Bronchial epithelial cell (primary cell): ENCODE results near the gene APOL6. TPM values are rescaled to one million over a fixed set of nuclear protein-coding genes. Genes with fewer than 3 reads are reported as not detected.

Experiments
- DNase-seq: peaks from one replicate; pipeline ENCODE4 v3.0.0-alpha.2; 2010; ENCODE audit warnings: low read depth
- FAIRE-seq: peaks from 2 replicates; lab custom pipeline; 2011; peaks lifted over from hg19 to GRCh38; lab: Jason Lieb, UNC
- H3K27me3 ChIP-seq: 2 replicates; pipeline ENCODE4 v1.5.1; 2011; ENCODE audit warnings: low read length; ENCODE audit not compliant: control insufficient read depth, insufficient read depth
- H3K36me3 ChIP-seq: 2 replicates; pipeline ENCODE4 v1.5.1; 2011; ENCODE audit warnings: low read length; ENCODE audit not compliant: control insufficient read depth, insufficient read depth
- H3K4me3 ChIP-seq: 2 replicates; pipeline ENCODE4 v1.5.1; 2011; ENCODE audit warnings: mild to moderate bottlenecking, low read depth, low read length, control low read depth
- CTCF ChIP-seq: IDR thresholded peaks from 2 replicates; pipeline ENCODE4 v1.5.1; 2011; ENCODE audit warnings: mild to moderate bottlenecking, moderate library complexity, low read length, control low read depth, inconsistent platforms; ENCODE audit not compliant: insufficient read depth, severe bottlenecking
- total RNA-seq: library from RNA; depleted of rRNA; stranded (reverse); fragments of >200 nt; gene quantifications from 2 replicates; pipeline ENCODE4 v1.2.1, GENCODE V29; 2014

Gene APOL6
- total RNA-seq, 1 donor from 2014 or later = 6.1 TPM

- H3K27me3 ChIP-seq = no peaks in the 10 kb centered on the region
- FAIRE-seq (peak; percentile 50), DNase-seq (no peak)
- no peak for TF ChIP-seq CTCF
- no peak overlapping the region for H3K4me3 ChIP-seq
- no peaks in the 10 kb centered on the region for H3K36me3 ChIP-seq
Measured at GRCh38 chr22:35685731-35686130, 37.5 kb downstream of the APOL6 start.

DNA sequence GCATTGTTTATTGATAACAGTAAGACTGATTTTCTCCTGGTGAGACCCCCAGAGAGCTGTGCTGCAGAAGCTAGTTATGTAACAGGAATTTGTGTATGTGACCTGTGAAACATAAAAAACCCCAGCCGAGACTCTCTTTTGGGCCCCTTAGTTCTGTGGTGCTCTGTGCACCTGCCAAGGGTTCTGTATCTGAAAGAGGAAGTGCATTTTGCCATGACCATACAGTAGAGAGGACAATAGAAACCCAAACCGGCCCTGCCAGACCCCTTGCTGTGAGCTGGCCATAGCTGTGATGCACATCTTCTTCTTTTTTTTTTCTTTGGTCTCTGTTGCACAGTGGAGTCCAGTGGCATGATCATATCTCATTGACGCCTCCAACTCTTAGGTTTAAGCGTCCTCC lies 38.1 kb downstream of the APOL6 start:
- H3K36me3 ChIP-seq = no peaks in the 10 kb centered on the region
- no peaks in the 10 kb centered on the region for H3K27me3 ChIP-seq
- DNase-seq (no peak), FAIRE-seq (no peak)
- no peak for TF ChIP-seq CTCF
- H3K4me3 ChIP-seq = no peak overlapping the region

DNA sequence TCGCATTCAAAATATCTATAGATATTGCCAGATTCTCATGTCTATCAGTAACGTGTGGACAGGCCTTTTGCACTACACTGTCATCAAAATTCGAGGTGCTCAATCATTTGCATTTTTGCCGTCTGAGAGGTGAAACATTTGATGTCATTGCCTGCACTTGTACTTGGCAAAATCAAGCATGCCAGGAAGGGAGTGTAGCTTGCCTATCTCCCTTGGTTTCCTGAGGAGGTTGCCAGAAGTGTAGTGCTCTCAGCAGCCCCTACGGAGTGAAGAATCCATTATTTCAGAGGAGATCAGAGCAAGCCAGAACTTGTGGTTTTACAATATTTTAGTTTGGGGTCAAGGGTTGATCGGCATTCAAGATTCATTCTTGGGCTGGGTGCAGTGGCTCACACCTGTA lies 39.2 kb downstream of the APOL6 start:
- H3K36me3 ChIP-seq = no peaks in the 10 kb centered on the region
- no peak for DNase-seq
- TF ChIP-seq CTCF = no peak
- H3K4me3 ChIP-seq = no peak overlapping the region
- no peaks in the 10 kb centered on the region for H3K27me3 ChIP-seq
- no peak for FAIRE-seq

DNA sequence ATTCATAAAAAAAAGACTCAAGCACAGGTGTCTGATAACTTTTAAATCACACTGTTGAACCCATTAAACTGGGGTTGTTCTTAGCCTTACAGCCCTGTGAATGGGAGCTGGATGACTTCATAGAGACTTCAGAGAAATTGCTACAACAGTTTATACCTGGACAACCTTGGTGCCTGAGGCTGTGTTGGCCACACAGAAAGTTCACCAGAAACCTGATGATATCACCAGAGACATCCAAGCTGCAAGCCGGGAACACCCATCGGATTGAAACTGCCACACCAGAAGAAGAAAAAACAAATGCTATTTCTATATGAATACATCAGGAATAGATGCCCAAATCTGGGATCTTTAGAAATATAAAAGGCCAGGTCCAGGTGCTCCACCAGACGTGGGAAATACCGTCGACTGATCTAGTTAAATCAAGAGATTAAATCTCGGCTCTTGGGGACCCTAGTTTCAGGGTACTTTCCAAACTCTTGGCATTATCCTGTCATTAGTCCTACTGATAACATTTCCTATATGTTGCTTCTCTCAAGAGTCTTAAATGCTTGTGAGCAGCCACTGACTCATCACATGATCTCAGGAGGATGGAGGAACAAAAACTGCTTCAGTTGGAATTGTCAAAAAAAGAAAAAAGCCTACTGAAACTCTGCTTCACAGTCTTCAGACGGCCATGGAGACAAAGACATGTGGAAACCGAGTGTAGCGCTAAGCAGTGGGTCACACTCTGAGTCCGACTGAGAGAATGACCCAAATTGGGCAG lies 40.8 kb downstream of the APOL6 start:
- Histone ChIP-seq H3K36me3 (no peaks in the 10 kb centered on the region), H3K4me3 (no peak overlapping the region), H3K27me3 (no peaks in the 10 kb centered on the region)
- no peak for TF ChIP-seq CTCF
- FAIRE-seq (no peak), DNase-seq (peak; percentile 29)

DNA sequence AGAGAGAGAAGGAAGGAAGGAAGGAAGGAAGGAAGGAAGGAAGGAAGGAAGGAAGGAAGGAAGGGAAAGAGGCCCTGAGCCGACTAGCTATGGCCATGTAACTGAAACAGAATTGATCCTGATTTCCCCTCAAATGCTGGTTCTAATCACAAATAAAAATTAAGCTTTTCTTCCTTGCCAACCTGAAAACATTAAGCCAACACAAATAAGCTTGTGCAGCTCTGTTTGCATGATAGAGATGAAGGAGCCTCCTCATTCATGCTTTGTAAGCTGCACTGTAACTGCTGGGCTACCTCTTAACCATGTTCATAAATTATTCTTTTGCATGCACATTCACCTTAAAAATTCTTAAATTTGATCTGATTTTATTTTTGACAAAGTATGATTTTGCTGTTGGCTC lies 41.8 kb downstream of the APOL6 start:
- Histone ChIP-seq H3K36me3 (no peaks in the 10 kb centered on the region), H3K27me3 (no peaks in the 10 kb centered on the region), H3K4me3 (no peak overlapping the region)
- DNase-seq = no peak
- no peak for TF ChIP-seq CTCF
- FAIRE-seq = no peak

DNA sequence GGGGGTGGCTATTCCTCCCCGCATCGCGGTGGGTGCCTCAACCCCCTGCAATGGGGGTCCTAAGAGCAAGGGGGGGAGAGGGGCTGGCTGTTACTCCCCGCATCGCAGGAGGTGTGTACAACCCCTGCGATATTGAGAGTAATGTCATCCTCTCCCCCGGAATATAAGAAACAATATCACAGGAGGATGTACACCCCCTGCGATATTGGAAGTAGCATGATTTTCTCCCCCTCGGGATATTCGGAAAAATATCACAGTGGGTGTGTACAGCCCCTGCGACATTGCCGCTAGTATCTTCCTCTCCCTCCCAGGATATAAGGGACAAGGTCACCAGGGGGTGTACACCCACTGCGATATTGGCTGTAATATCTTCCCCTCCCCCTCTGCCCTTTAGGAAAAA lies 47.0 kb downstream of the APOL6 start:
- no peaks in the 10 kb centered on the region for H3K36me3 ChIP-seq
- no peak for TF ChIP-seq CTCF
- FAIRE-seq = no peak
- H3K27me3 ChIP-seq = no peaks in the 10 kb centered on the region
- H3K4me3 ChIP-seq = no peak overlapping the region
- no peak for DNase-seq
